Panc1 (cell line): ENCODE data around the gene GPRIN3.

ENCODE experiments used
- CTCF ChIP-seq: fragments of 450-650 bp; IDR thresholded peaks from 2 replicates; pipeline ENCODE4 v1.5.1; 2017; ENCODE audit warnings: mild to moderate bottlenecking
- POLR2AphosphoS5 ChIP-seq: IDR thresholded peaks from 2 replicates; pipeline ENCODE4 v1.6.1; 2012; ENCODE audit warnings: mild to moderate bottlenecking, low read depth, low read length, moderate library complexity
- REST ChIP-seq, 2 experiments: IDR thresholded peaks; 2 replicates each; pipeline ENCODE4 v1.6.1; 2011 to 2012; ENCODE audit warnings: low read depth in 2 of 2, control low read depth in 1 of 2, low read length in 1 of 2, mild to moderate bottlenecking in 1 of 2, moderate library complexity in 1 of 2; ENCODE audit not compliant: insufficient read depth in 1 of 2
- SIN3A ChIP-seq: IDR thresholded peaks from 2 replicates; pipeline ENCODE4 v1.6.1; 2012; ENCODE audit warnings: low read depth, mild to moderate bottlenecking, low read length, moderate library complexity, borderline replicate concordance; ENCODE audit not compliant: insufficient read depth
- TCF7L2 ChIP-seq: IDR thresholded peaks from 2 replicates; pipeline ENCODE4 v1.6.1; 2011; ENCODE audit warnings: mild to moderate bottlenecking, low read depth, low read length, inconsistent platforms

DNA sequence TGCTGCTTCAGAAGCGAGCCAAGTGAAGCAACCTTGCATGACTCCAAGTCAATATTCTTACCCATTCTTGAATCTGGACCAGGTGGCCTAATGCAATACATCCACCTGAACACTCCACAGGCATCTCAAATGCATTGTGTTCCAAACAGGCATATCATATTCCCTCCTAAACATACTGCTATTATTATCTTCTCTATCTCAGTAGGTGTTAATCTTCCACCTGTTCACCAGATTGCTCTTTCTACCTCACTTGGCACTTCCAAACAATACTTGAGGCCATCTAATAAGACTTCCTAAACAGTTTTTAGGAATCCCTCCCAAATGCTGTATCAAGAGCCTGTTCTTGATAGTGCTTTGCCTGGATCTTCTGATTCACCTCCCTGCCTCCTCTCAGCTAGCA is 90.7 kb downstream of the GPRIN3 start:
- TF ChIP-seq SIN3A (no peak), POLR2AphosphoS5 (no peak), REST (IDR thresholded peaks at IDR 0.05; ENCODE audit: insufficient read depth in 1 of 2, low read depth in 2 of 2, low read length in 1 of 2) (no peak), CTCF (no peak), TCF7L2 (no peak)
